ENCODE measurements around the gene SLC2A9.

The SLC2A9 gene

GRCh38 chr4:10008609-10009005 is 12.7 kb downstream of the SLC2A9 start:
- TF ChIP-seq CTCF (IDR thresholded peaks at IDR 0.05; ENCODE audit: control insufficient read depth, insufficient read depth, low read depth, low read length, missing control alignments), result no peak
- H3K4me3 ChIP-seq (ENCODE audit: control insufficient read depth, low read depth, low read length), result no peak overlapping the region
- DNase-seq (ENCODE audit: low read depth), result no peak

- H3K4me3 ChIP-seq (ENCODE audit: control insufficient read depth, low read depth, low read length), result no peak overlapping the region
- no peak for TF ChIP-seq CTCF (IDR thresholded peaks at IDR 0.05; ENCODE audit: control insufficient read depth, insufficient read depth, low read depth, low read length, missing control alignments)
- no peak for DNase-seq (ENCODE audit: low read depth)
Observed at GRCh38 chr4:10007793-10008608, 13.3 kb downstream of the SLC2A9 start.

- no peak for TF ChIP-seq CTCF (IDR thresholded peaks at IDR 0.05; ENCODE audit: control insufficient read depth, insufficient read depth, low read depth, low read length, missing control alignments)
- no peak for DNase-seq (ENCODE audit: low read depth)
- no peak overlapping the region for H3K4me3 ChIP-seq (ENCODE audit: control insufficient read depth, low read depth, low read length)
Observed at GRCh38 chr4:10007436-10007740, 13.9 kb downstream of the SLC2A9 start.

- no peak for TF ChIP-seq CTCF (IDR thresholded peaks at IDR 0.05; ENCODE audit: control insufficient read depth, insufficient read depth, low read depth, low read length, missing control alignments)
- no peak overlapping the region for H3K4me3 ChIP-seq (ENCODE audit: control insufficient read depth, low read depth, low read length)
- DNase-seq (ENCODE audit: low read depth), result no peak
Observed at GRCh38 chr4:10006601-10007435, 14.5 kb downstream of the SLC2A9 start.

GRCh38 chr4:10006231-10006600 is 15.1 kb downstream of the SLC2A9 start:
- H3K4me3 ChIP-seq (ENCODE audit: control insufficient read depth, low read depth, low read length), result no peak overlapping the region
- no peak for TF ChIP-seq CTCF (IDR thresholded peaks at IDR 0.05; ENCODE audit: control insufficient read depth, insufficient read depth, low read depth, low read length, missing control alignments)
- peak; percentile 27 for DNase-seq (ENCODE audit: low read depth)

GRCh38 chr4:10005632-10006031 is 15.7 kb downstream of the SLC2A9 start:
- no peak for DNase-seq (ENCODE audit: low read depth)
- no peak for TF ChIP-seq CTCF (IDR thresholded peaks at IDR 0.05; ENCODE audit: control insufficient read depth, insufficient read depth, low read depth, low read length, missing control alignments)
- no peak overlapping the region for H3K4me3 ChIP-seq (ENCODE audit: control insufficient read depth, low read depth, low read length)

All from AG09309 (cell line).